GM21576 (cell line): ENCODE data around the gene ESYT3.
A peak's percentile ranks its signal among the peaks of the same experiment; 100 is the strongest.
"Not testable (repeated sequence)": the region's sequence is repeated elsewhere in the genome, so short reads cannot be mapped to it uniquely, and the experiment has no call there.

Source experiments
- ATAC-seq: cut with Tn5 transposase; IDR thresholded peaks from one replicate; pipeline ENCODE4 v1.9.1; 2021; ENCODE audit warnings: mild to moderate bottlenecking, moderate library complexity; ENCODE audit not compliant: unreplicated experiment

ESYT3 gene

DNA sequence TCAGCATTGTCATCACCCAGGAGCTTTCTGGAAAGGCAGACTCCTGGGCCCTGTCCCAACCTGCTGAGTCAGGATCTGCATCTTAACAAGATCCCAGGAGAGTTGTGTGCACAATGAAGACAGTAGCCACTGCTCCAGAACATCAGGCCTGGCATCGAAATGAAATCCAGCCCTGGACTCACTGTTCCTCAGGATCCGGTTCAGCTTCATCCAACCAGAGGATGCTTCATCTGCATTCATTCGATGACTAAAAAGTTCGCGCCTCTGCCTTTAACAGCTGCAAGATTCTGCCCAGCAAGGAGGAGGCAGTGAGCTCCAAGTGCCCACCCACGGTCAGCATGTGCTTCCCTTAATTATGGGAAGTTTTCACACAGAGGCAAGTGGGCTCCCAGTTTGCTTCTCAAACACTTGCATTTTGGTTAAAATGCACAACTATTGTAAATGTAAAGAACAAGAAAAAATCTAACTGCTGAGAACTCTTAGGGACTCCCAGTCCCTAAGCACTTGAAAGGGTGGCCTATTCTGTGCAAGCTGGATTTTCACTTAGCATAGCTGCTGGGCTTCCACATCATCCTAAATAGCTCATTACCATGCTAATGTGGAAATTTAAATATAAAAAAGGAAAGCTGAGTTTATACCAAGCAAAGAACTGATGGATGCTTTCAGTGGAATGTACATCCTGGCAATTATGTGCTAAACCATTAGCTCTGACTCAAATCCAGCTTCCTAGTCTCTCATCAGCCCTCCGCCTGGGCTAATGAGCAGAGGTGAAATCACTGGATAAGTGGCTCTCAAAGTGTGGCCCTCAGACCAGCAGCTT is 25.5 kb upstream of the ESYT3 start:
- ATAC-seq, result no peak

DNA sequence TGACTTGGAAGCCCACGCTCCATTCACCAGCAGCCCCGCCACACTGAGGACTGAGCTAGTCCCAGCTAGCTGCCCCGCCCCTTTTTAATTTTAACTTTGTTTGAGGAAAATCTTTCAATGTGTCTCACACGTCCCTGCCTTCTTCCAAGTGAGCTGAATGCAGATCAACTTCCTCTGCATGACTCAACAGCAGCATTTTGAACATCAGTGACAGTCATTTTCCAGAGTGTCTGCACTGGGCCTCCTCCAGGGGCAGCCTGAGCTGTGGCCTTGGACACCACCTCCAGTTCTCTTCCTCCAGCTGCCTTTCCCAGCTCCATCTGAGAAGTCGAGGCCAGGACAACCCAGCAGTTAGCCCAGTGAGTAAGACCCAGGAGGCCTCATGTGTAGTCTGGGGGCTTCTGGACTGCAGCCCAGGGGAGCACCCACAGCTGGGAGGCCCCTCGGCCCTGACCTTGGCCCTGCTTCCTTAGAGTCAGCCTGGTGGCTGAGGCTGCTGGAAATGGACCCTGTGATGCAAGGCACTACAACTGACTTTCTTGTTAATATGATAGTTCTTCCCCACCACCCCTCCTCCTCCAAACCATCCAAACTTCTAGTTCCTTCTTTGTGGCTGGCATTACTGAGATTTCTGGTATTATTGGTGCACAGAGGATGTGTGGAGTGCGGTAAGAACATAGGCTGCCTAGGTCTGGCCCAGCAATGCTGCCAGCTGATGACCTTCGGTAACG is 21.4 kb upstream of the ESYT3 start:
- ATAC-seq, result no peak

DNA sequence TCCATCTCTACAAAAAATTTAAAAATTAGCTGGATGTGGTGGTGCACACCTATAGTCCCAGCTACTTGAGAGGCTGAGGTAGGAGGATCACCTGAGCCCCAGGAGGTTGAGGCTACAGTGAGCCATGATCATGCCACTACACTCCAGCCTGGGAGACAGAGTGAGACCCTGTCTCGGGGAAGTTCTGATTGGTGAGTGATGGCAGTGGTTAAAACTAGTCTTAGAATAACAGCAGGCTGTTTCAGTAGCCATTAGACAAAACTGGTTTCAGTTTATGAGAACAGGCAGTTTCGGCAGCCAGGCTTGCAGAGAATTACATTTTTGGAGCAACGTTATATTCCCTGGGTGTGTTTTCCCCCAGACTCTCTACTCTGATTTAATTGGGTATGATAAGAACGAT is 18.2 kb upstream of the ESYT3 start:
- not testable (repeated sequence) for ATAC-seq

DNA sequence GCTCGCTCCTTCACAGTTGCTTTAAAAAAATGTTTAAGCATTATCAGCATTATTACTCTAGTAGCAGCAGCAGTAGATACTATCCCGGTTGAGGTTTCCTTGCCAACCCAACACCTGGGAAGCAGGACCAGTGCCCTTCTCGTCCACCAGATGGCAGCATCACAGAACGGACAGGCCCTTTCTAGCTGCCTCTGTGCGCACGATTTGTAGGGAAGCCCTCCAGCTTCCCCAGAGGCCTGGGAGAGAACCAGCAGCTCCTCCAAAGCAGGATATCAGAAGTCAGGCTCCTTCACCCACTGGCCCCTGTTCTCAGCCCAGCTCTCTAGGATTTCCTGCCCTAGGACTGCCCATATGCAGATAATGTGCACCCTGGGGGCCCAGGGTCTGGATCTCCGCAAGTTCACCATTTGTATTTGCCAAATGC is 16.8 kb upstream of the ESYT3 start:
- peak; percentile 88 for ATAC-seq

DNA sequence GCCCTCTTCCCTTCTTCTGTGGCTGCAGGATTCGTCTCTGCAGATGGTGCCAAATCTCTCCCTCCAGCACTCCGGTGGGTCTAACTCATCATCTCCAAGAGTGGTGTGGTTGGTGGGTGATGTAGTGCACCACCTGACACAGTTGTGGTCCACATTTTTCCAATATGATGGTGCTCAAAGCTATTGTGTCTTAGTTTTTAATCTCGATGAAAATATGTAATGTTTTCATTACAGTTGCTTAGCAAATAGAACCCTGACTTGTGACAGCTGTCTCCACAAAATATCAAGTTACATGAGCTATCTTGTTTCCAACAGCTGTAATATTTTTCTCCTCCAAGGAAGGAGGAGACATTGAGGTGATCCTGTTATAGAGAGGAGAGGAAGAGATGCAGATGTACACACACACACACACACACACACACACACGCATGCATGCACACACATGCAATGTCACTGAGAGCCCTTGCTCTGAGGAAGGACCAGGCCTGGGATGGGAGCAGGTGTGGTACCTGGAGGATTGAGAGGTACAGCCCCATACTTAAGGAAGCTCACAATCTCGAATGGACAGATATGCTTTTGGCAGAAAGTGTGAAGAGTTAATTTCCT is 15.7 kb upstream of the ESYT3 start:
- ATAC-seq, result no peak

DNA sequence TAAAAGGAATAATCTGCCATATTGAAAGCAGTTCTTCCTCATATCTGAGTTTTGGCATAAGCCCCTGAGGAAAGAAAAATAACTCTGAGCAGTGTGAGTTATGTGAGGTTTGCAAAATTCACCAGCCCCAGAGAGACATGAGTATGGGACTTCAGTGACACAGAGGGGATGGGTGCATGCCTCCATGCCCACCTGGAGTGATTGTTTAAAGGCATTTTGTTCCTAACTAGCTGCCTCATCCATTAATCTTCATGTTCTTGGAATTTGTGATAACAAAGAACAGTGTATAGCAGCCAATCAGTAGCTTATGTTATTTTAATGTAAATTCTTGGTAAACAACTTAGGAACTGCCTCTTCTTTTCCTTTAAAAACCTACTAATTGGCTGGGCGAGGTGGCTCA is 11.1 kb upstream of the ESYT3 start:
- ATAC-seq, result no peak

DNA sequence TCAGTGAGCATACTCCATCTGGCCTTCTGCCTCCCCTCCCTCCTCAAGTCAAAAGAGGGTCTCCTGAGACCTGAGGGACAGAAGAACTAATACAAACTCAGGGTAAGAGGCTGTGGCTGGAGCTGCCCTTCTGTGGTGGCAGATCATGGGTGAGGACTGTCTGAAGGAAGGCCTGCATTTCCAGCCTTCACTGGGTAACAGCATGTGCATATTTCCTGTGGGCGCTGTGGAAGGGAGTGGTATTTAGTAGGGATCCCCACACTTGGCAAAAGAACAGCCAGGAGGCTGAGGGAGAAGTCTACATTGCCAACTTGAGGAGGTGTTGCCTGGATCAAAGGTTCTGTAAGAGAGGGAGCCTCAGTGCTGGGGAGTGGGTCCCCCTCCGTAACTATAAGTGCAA is 10.1 kb upstream of the ESYT3 start:
- ATAC-seq, result no peak

DNA sequence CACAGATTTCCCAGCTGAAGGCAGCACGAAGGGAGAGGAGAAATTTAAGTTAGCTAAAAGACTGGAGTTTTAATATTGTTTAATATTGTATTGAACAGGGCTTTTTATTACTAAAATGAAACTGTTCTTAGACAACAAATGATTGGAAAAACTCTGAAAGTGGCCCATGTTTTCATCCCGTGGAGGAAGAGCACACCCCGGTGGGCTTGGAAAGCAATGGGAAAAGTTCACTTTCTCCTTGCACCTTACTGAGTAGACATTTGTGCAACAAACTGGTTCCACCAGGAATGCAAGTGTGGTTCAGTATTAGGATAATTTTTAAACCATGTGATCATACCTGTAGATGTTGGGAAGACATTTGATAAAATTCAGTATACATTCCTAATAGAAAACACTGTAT is 8.2 kb upstream of the ESYT3 start:
- ATAC-seq, result no peak

DNA sequence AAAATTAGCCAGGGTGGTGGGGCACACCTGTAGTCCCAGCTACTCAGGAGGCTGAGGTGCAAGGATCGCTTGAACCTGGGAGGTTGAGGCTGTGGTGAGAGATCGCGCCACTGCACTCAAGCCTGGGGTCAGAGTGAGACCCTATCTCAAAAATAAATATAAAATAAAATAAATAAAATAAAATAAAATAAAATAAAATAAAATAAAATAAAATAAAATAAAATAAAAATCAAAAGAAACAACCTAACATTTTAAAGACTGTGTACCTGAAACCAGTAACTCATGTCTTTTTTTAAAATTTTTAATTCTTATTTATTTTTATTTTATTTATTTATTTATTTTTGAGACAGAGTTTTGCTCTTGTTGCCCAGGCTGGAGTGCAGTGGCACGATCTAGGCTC is 7.7 kb upstream of the ESYT3 start:
- ATAC-seq, result not testable (repeated sequence)

DNA sequence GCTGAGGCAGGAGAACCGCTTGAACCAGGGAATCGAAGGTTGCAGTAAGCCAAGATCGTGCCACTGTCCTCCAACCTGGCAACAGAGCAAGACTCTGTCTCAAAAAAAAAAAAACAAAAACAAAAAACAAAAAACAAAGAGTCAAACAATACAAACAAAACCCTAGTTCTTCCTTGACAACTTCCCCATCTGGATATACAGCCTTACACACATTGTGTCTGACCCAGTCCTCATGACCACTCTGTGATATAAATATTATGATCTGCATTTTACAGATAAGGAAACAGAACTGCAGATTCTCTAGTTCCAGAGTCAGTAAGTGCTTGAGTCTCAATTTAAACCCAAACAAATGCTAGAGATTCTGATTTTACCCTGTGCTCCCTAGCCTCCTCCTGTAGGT is 4.8 kb upstream of the ESYT3 start:
- no peak for ATAC-seq

DNA sequence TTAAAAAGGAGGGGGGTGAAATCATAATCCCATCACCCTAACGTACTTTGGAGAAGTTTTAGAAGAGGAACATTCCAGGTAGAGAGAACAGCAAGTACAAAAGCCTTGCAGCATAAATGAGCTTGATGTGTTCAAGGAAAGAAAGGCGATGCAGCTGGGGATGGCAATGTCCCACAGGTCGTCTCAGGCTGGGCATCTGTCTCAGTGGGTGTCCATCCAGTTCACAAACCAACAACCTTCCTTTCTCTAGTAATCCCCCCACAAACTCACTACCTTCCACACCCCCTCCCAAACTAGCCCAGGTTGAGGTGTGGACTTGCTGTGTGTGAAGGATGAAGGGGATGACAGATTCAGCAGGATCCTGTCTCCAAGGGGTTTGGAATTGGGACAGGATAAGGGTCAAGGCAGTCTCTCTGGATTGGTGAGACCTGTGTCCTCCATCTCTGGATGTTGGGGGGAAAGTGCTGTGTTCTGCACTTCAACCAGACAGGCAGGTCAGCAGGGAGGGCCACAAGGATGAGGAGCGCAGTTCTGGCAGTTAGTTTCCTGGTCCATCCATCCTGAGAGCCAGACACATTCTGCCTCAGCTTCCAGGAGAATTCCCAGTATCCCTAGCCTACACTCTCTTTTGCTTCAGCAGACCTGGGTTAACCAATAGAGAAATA is 1.7 kb upstream of the ESYT3 start:
- no peak for ATAC-seq

DNA sequence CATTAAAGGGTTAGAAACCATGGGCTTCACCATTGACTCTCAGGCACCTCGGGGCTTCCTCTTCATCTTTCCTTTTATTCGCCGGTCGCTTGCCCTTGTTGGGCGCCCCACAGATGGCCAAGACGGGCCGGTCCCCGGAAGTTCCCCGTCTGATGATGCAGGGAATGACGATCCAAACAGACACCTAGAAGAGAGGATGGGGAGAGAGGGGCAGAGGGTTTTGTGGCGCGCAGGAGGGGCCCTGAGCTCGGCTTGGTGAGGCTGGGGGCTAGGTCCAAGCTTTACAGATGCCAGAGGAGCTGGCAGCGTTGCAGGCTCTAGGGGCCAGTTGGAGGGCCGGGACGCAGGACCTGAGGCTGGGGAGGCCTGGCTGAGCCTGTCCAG is 532 bp upstream of the ESYT3 start:
- no peak for ATAC-seq

DNA sequence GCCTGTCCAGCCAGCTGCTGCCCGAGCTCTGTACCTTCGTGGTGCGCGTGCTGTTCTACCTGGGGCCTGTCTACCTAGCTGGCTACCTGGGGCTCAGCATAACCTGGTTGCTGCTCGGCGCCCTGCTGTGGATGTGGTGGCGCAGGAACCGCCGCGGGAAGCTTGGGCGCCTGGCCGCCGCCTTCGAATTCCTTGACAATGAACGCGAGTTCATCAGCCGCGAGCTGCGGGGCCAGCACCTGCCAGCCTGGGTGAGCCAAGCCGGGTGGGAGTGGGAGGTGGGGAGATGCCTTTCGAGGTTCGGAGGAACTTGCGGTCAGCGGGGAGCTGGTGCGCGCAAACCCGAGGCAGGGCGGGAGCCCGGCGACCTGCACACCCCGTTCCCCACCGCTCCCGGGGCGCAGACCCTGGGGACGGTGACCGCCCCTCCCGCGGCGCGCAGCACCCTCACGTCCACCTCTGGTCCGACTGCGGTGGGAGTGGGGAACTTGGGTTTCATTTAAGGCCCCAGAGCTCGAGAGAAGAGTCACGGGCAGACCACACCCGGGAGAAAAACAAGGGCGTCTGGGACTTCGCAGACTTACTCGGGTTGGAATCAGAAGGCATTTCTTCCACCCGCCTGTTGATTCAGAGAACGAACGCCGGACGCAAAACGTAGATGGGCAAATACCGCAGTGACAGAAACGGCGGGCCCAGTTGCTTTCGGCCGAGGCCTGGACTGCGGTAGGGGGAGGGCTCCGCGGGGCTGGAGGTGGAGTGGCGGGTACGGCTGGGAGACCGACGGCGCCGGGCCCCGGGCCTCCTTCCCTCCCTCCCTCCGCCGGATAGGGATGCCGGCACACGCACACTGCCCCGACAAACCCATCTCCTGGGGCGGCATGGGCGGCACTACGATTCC is 708 bp downstream of the ESYT3 start:
- ATAC-seq, result no peak

DNA sequence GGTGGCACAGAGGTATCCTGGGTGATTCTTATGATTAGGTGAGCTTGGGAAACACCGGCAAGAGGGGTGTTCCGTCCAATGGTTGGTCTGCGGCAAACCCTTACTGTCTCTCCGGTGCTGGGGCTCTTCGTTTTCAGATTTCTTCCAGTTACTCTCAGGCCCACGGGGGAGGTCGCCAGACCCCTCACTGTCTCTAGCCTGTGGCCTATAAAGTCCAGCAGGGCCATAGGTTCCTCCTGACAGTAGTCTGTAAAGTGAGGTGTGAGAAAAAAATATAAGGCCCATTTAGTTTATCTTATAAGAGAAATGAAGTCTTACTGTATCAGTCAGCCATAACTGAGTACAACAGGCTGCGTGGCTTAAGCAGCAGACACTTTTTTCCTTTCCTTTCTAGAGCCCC is 1.4 kb downstream of the ESYT3 start:
- no peak for ATAC-seq

DNA sequence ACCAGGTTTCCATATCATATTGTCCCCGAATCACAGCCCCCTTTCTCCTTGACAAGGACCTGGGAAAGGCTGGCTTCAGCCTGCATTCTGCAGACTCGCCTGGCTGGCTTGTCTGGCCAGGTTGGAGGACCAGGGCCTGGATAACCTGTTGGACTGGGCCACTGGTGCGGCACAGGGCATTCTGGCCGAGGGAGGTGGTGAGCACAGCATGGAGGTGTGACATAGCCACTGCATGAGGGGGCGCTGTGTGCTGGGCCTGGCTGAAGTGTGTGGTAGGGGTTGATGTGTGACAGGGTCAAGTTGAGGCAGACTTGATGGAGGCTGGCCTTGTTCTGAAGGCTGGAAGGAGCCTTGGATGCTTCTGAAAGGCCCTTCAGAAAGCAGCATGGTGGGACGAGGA is 2.9 kb downstream of the ESYT3 start:
- ATAC-seq, result no peak

DNA sequence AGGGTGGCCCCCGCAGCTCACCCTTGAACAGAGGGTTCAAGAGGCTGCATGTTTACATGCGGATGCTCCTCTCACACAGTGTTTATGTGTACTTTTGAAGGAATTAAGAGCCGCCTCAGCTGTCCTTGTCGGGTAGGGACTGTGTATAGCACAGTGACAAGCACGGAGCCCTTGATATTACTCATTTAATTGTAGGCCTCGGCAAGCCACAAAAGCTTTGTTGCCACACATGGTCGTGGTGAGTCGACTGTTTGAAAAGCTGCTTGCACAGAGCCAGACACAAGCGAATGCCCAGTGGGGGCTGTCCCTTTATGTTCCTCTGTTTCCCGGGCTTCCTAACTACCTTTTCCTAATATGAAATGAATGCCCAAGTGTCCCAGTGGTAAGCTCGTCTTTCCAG is 4.5 kb downstream of the ESYT3 start:
- ATAC-seq, result no peak

DNA sequence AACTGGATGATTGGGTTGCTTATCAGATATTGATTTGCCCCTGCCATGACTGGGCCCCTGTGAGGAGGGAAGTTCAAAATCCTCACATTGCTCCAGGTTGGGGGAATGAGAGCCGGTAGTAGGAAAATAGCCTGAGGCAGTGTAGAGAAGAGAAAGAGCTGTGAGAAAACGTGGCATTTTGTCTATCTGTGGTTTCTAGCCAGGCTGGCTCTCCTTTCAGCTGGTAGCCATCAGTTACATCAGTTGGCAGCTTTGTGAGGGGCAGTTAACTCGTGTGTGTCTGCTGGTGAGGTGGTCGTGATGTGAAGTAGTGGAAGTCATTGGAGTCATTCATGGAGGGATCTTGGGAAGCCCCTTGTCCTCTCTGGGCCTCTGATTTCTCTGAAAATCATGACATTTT is 5.2 kb downstream of the ESYT3 start:
- no peak for ATAC-seq

DNA sequence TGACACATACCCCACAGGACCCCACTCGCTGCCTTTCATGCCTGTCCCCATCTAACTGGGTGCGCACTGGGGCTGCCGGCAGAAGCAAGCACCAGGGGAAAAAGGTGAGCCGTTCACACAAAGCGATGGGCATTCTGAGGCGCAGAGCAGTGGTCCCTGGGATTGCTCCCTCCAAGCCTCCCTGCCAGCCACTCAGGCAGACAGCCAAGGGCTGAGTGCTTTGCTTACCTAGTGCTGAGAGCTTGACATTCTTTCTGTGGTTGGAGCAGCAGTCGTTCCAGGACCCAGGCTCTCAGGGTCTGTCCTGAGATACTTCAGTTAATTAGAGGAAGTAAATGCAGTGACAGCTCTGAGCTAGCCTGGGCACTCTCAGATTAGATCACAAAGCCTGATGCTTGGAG is 5.7 kb downstream of the ESYT3 start:
- ATAC-seq, result no peak

DNA sequence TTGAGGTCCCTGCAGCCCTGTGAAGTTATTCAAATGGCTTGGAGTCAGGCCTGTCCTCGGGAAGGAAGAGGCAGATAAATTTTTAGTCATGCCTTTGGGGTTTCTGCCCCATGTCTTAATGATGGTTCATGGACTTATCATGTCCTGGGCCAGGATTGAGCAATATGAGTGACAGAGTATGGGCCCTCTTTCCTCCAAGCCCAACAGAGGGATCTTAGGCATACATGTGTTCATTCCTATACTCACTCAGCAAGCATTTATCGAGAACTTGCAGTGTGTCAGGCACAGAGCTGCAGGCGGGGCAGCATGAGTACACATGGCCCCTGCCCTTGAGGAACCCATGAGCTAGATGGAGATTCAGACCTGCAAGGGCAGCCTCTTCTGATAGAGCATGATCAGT is 6.2 kb downstream of the ESYT3 start:
- ATAC-seq, result no peak

DNA sequence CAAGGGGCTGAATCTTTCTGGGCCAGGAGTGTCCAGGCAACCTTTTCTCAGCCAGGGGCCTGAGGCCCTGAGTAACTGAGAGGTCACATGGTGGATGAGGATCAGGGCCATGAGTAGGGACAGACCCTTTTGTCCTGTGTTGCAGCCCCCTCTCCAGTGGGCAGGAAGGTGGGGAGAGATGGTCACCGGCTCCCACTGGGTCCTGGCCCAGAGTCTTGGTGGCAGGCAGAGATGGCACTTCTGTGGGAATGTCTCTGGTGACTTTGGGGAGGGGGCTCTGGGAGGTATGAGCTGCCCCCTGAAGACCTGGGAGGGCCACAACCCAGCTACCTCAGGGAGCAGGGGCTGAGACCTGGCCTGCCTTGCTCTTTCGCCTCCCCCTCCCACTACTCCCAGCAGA is 6.8 kb downstream of the ESYT3 start:
- ATAC-seq, result no peak

DNA sequence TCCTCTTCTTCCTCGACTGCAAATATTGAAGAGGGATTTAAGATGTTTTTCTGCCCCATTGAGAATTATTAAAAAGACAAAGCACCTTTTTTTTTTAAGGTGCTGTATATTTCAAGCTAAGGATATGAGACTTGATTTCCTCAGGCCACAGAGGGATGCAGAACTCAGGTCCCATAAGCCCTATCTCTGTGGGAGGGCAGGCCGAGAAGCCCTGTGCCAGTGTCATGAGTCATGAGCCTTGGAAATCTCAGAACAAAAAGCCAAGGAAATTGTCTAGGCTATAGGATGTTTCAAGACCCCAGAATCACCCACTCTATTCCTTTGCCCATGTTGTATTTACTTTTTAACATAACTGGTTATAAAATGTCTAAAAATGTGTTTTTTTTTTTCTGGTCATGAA is 7.3 kb downstream of the ESYT3 start:
- ATAC-seq, result no peak
